Activated CD8-positive, alpha-beta memory T cell treated with anti-CD3 and anti-CD28 coated beads for 4 hours (primary cell): Measurements from ENCODE around the gene ZNF346.
A peak's percentile ranks its signal among the peaks of the same experiment; 100 is the strongest.

Source experiments
- DNase-seq, 2 donors: peaks; one replicate each; pipeline ENCODE4 v3.0.0-alpha.2; 2020; ENCODE audit warnings: low read depth in 2 of 2

The ZNF346 gene

GRCh38 chr5:177067503-177067902, 45.0 kb downstream of the ZNF346 start:
- no peak for DNase-seq

- no peak for DNase-seq
These were observed 48.2 kb downstream of the ZNF346 start for GRCh38 chr5:177070536-177071191.

- peak; percentile 41 to 49 for DNase-seq
These were observed 49.3 kb downstream of the ZNF346 start for GRCh38 chr5:177071666-177072385.

- DNase-seq: no peak
These were observed 54.8 kb downstream of the ZNF346 start for GRCh38 chr5:177077335-177077734.

- no peak for DNase-seq
These were observed 57.1 kb downstream of the ZNF346 start for GRCh38 chr5:177079606-177080005.

- no peak for DNase-seq
These were observed 57.8 kb downstream of the ZNF346 start for GRCh38 chr5:177080265-177080664.

- DNase-seq: no peak
These were observed 59.4 kb downstream of the ZNF346 start for GRCh38 chr5:177081859-177082258.

- no peak for DNase-seq
These were observed 60.9 kb downstream of the ZNF346 start for GRCh38 chr5:177083357-177083756.

- no peak for DNase-seq
These were observed 61.7 kb downstream of the ZNF346 start for GRCh38 chr5:177084175-177084574.

- DNase-seq: no peak
These were observed 63.6 kb downstream of the ZNF346 start for GRCh38 chr5:177085985-177086653.

GRCh38 chr5:177086654-177087397, 64.3 kb downstream of the ZNF346 start, which contains the start of gene FGFR4:
Gene FGFR4 (plus strand): TSS chr5:177086915. CDS start chr5:177089603, 2,688 bp downstream.
- DNase-seq: peak; percentile 22 to 28

- no peak for DNase-seq
These were observed 65.0 kb downstream of the ZNF346 start for GRCh38 chr5:177087398-177088005.

- DNase-seq: no peak
These were observed 66.6 kb downstream of the ZNF346 start for GRCh38 chr5:177089127-177089526.

GRCh38 chr5:177089825-177090641, 67.5 kb downstream of the ZNF346 start:
- no peak for DNase-seq

GRCh38 chr5:177090813-177091212, 68.3 kb downstream of the ZNF346 start:
- DNase-seq: no peak

GRCh38 chr5:177091232-177091631, 68.7 kb downstream of the ZNF346 start:
- DNase-seq: no peak

- DNase-seq: no peak
These were observed 69.9 kb downstream of the ZNF346 start for GRCh38 chr5:177092178-177093081.

GRCh38 chr5:177093082-177093712, 70.7 kb downstream of the ZNF346 start:
- no peak for DNase-seq

GRCh38 chr5:177093803-177094202, 71.3 kb downstream of the ZNF346 start:
- no peak for DNase-seq
